Measurements from ENCODE around the gene CRACDL.
"Not testable (repeated sequence)": the region's sequence is repeated elsewhere in the genome, so short reads cannot be mapped to it uniquely, and the experiment has no call there.

CRACDL gene

GRCh38 chr2:98903767-98904485 is 32.1 kb downstream of the CRACDL start:
- DNase-seq: no peak

GRCh38 chr2:98903064-98903355 is 33.0 kb downstream of the CRACDL start:
- no peak for DNase-seq

GRCh38 chr2:98902209-98903063 is 33.6 kb downstream of the CRACDL start:
- DNase-seq: no peak

- no peak for DNase-seq
Measured at GRCh38 chr2:98901702-98902101, 34.3 kb downstream of the CRACDL start.

GRCh38 chr2:98901291-98901690 is 34.7 kb downstream of the CRACDL start:
- no peak for DNase-seq

- no peak for DNase-seq
Measured at GRCh38 chr2:98900721-98901120, 35.3 kb downstream of the CRACDL start.

- DNase-seq: not testable (repeated sequence)
Measured at GRCh38 chr2:98899703-98900078, 36.3 kb downstream of the CRACDL start.

GRCh38 chr2:98899041-98899702 is 36.9 kb downstream of the CRACDL start:
- no peak for DNase-seq

- DNase-seq: no peak
Measured at GRCh38 chr2:98898423-98898841, 37.6 kb downstream of the CRACDL start.

GRCh38 chr2:98897746-98898145 is 38.3 kb downstream of the CRACDL start:
- DNase-seq: no peak

- no peak for DNase-seq
Measured at GRCh38 chr2:98896944-98897343, 39.1 kb downstream of the CRACDL start.

GRCh38 chr2:98896416-98896815 is 39.6 kb downstream of the CRACDL start:
- no peak for DNase-seq

GRCh38 chr2:98895901-98896300 is 40.1 kb downstream of the CRACDL start:
- no peak for DNase-seq

- no peak for DNase-seq
Measured at GRCh38 chr2:98895221-98895620, 40.8 kb downstream of the CRACDL start.

- no peak for DNase-seq
Measured at GRCh38 chr2:98894331-98895000, 41.6 kb downstream of the CRACDL start.

GRCh38 chr2:98893911-98894321 is 42.1 kb downstream of the CRACDL start:
- DNase-seq: no peak

- DNase-seq: no peak
Measured at GRCh38 chr2:98892871-98893270, 43.2 kb downstream of the CRACDL start.

GRCh38 chr2:98891591-98891990 is 44.4 kb downstream of the CRACDL start:
- no peak for DNase-seq

- no peak for DNase-seq
Measured at GRCh38 chr2:98886066-98886554, 49.9 kb downstream of the CRACDL start.

GRCh38 chr2:98884658-98885057 is 51.4 kb downstream of the CRACDL start:
- DNase-seq: no peak

GRCh38 chr2:98883780-98884211 is 52.2 kb downstream of the CRACDL start:
- no peak for DNase-seq

- no peak for DNase-seq
Measured at GRCh38 chr2:98882971-98883779, 52.9 kb downstream of the CRACDL start.
